ENCODE results near the gene MYO15B.

MYO15B gene

DNA sequence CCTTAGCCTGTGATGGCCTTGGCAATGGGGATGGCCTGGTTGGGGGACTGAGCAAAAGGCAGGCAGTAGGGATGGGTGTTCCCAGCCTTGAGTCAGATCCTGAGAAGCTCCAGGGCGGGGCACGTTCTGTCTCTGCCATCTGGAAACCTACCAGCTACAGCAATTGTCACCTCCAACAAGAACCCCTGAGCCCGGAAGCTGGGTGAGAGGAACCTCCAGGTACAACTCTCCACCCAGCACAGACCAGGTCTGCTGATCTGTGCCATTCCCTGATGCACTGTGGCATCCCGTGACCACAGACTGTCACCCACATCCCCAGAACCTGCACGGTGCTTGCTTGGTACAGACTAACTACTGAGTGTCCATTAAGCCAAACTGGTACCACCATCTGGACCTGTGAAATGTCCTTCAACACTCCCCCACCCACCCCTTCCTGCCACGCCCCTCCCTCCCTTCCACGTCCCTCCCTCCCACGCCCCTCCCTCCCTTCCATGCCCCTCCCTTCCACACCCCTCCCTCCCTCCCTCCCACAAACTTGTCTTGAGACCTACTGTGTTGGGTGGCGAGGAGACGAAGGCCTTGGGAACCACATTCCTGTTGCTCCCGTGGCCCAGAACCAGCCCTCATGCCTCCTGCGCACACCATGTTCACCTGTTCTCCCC is 16.6 kb downstream of the MYO15B start:
- no peak for DNase-seq

DNA sequence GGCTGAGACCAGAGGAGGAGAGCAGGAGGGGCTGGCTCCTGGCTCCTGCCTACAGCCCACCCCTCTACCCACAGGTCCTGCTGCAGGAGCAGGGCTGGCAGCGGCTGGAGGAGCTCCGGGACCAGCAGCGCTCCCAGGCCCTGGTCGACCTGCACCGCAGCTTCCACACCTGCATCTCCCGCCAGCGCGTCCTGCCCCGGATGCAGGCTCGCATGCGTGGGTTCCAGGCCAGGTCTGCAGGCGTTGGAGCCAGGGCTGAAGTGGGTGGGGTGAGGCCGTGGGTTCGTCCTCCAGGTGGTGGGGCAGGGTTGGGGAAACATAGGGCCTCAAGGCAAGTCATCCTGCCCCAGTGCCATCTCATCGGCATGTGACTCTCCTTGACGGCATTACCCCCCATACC is 18.2 kb downstream of the MYO15B start:
- DNase-seq: no peak

DNA sequence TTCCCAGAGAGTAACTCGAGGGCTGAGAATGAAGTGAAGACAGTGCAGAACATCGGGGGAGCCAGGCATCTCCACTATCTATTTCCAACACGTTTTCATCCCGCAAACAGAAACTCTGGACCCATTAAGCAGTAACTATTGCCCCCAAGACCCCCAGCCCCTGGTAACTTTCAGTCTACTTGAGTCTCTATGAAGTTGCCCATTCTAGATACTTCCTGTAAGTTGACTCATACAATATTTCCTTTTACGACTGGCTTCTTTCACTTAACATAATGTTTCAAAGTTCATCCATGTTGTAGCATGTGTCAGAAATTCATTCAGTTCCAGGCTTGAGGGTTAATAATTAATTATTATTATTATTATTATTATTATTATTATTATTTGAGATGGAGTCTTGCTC is 19.5 kb downstream of the MYO15B start:
- no peak for DNase-seq

DNA sequence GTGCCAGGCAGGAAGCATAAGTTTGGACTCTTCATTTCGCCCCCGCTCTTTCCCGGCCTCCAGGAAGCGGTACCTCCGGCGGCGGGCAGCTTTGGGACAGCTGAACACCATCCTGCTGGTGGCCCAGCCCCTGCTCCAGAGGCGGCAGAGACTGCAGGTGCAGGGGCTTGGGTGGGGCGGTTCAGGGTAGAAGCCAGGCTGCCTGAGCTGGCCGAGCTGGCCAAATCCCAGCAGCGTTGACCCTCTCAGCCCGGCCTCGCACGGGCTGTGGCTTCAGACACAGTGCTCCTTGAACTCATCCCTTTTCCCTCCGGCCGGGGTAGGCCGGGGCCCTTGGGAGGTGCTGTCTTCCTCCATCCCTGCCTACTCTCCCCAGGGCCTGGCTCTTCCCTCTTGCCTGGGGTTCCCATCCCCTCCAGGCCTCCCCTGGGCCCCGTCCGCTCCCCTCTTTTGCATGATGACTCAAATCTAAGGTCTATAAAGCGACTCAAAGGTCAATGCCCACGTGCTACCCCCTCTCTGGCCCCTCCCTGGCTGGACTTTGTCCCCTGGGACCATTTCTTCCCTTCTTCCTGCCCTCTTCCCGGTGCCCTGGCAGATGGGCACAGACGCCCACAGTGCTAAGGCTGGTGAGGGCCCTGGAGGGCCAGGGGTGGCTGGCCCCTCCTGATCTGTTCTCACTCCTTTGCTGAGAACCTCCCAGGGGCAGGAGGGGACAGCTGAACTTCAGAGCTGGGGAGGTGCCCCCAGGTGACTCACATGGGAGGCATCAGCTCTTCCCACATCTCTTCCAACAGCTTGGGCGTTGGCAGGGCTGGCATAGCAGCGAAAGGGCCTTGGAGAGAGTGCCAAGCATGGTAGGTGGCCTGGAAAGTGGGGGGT is 22.7 kb downstream of the MYO15B start:
- no peak for DNase-seq

DNA sequence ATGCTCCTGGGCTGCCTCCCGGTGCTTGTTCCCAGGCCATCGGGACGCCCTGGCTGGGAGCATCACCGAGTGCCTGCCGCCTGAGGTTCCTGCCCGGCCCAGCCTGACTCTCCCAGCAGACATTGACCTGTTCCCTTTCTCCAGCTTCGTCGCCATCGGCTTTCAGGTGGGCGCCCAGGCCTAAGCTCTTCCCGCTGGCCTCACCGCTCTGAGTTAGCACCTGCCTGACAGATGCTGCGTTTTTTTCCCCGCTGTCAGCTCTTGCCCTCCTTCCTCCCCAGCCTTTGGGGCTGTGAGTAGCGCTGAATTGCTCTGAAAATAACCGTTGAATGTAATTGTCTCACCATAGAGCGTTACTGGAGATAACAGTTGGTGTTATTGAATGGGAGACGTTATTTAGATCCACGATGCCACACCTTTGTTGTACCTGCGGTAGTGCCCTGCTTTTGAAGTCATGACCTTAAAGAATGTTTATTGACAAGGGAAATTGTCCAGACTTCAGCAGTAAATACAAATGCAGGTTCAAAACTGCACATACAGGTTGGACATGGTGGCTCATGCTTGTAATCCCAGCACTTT is 24.3 kb downstream of the MYO15B start:
- DNase-seq: no peak

- DNase-seq: no peak
These were observed 25.5 kb downstream of the MYO15B start for GRCh38 chr17:75612906-75613626.

DNA sequence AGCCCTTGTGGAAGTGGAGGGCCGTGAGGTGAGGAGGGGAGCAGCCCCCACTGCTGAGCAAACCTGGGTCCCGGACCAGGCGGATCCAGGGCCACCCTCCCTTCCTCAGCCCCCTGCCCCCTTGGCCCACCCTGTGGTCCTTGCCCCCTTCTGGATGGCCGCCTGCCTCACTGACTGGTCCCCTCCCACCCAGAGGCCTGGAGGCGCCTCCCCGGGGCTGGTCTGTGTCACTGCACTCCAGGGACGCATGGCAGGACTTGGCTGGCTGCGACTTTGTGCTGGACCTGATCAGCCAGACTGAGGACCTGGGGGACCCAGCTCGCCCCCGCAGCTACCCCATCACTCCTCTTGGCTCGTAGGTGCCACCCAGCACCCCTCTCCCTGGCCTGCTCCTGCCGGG is 26.4 kb downstream of the MYO15B start:
- no peak for DNase-seq

DNA sequence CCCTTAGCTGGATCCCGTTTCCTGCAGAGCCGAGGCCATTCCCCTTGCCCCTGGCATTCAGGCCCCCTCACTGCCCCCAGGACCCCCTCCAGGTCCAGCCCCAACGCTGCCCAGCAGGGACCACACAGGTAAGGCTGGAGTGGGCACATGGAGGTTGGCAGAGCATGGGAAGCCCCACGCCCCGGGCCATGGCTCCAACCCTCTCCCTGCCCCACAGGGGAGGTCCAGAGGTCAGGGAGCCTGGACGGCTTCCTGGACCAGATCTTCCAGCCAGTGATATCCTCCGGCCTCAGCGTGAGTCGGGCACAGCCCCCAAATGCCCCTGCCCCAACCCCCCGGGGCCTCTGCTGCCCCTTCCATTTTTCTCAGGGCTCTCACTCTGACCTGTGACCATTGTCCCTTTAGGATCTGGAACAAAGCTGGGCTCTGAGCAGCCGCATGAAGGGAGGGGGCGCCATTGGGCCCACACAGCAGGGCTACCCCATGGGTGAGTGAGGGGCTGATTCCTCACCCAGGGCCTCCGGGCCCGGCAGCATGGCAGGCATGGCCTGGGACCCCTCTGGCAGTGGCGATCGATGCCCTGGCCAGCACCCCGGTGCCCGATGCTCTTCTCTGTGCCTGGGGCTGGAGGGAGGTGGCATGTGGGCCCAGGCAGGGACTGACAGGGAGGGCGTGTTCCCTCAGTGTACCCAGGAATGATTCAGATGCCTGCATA is 27.1 kb downstream of the MYO15B start:
- no peak for DNase-seq

DNA sequence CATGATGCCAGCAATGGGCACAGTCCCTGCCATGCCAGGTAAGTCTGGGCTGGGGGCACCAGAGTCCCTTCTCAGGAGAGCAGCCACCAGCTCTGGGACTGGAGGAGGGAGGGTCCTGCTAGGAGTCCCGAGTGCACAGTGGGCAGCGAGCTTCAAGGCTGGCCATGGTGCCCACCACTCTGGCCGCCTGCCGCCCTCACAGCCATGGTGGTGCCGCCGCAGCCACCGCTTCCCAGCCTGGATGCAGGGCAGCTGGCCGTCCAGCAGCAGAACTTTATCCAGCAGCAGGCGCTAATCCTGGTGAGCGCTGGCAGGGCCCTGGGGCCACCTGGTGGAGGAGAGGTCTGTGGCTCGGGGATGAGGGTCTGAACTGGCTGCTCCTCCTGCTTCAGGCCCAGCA is 27.7 kb downstream of the MYO15B start:
- DNase-seq: no peak

GRCh38 chr17:75616521-75617122 is 29.0 kb downstream of the MYO15B start:
- no peak for DNase-seq

DNA sequence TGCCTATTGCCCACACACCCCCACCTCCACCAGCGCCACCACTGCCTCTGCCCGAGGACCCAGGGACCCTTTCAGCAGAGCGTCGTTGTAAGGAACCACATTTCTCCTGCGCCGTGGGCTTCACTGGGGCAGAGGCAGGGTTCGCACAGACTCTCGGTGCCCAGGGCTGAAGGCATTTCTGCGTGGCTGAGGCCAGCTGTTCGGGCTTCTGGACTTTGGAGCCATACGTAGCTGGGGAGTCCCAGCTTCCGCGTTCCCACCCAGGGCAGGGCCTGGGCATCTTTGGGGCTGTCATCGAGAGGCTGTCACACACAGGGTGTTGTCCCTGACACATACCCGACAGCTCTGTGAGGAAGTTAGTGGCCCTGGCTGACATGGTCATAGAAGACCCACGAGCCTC is 29.6 kb downstream of the MYO15B start:
- DNase-seq: no peak

GRCh38 chr17:75617675-75618074 is 30.1 kb downstream of the MYO15B start:
- DNase-seq: no peak

DNA sequence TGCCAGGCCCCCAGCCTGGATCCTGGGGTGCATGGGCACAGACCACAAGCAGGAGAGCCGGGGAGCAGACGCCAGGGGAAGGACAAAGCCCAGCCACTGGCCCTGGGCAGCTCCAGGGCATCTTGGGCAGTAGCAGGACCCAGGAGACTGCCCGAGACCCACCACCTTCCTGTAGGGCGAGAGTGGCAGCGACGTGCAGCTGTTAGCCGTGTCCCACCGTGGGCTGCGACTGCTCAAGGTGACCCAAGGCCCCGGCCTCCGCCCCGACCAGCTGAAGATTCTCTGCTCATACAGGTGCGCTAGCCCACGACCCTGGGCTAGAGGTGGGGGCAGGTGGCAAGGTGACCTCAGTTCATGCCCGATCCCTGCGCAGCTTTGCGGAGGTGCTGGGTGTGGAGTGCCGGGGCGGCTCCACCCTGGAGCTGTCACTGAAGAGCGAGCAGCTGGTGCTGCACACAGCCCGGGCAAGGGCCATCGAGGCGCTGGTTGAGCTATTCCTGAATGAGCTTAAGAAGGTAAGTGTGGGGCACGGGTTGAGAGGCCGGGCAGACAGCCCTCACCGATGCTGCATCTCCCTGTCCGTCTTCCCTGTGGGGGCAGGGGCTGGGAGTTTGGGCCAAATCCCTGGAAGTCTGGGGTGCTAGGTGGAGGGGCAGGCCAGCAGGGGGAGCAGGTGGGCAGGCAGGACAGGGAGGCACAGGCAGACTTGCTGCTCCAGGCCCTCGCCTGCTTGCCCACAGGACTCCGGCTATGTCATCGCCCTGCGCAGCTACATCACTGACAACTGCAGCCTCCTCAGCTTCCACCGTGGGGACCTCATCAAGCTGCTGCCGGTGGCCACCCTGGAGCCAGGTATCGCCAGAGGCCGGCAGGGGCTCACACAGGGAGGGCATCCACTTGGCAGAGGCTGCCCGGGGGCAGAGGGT is 32.2 kb downstream of the MYO15B start:
- DNase-seq: no peak

DNA sequence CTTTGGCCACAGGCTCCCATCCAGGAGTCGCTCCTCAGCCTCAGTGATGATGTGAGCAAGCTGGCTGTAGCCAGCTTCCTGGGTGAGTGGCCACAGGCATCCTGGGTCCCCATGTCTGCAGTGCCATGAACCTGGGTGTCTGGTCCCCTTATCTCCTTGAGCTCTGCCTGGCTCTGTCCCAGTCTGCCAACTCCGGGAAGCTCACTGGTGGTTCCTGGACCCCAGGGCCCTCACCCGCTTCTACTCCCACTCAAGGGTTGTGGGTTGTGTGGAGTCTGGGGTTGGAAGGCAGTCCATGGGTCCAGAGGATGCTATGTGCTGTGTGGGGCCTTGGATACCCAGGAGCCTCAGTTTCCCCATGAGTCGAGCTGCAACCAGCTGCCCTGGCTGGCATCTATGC is 33.9 kb downstream of the MYO15B start:
- no peak for DNase-seq

DNA sequence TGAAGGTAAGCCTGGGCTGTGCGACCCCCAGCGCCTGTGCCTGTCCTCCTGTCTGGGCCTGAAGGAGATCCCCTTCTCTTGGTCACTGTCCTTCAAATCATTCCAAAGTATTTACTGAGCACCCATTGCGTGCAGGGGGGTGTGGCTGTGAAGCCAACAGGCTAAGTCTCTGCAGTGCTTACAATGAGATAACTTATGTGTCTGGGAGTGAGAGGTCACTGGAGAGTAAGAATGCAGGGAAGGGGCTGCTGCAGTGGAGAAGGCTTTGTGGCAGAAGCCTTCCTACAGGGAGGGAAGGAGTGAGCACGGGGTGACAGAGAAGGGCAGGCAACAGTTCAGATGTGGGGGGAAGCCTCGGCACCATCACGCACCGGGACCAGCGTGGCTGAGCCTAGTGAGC is 34.5 kb downstream of the MYO15B start:
- DNase-seq: no peak

GRCh38 chr17:75622771-75623273 is 35.2 kb downstream of the MYO15B start:
- DNase-seq: no peak

DNA sequence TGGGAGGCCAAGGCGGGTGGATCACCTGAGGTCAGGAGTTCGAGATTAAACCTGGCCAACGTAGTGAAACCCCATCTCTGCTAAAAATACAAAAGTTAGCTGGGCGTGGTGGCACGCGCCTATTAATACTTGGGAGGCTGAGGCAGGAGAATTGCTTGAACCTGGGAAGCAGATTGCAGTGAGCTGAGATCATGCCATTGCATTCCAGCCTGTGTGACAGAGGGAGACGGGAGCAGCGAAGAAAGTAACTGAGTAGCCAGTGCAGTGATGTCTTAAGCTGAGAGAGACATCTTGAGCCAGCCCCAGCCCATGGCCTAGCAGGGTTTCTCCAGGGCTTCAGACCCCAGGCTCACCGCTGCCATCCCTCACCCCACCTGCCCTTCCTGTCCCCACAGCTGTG is 35.8 kb downstream of the MYO15B start:
- no peak for DNase-seq

DNA sequence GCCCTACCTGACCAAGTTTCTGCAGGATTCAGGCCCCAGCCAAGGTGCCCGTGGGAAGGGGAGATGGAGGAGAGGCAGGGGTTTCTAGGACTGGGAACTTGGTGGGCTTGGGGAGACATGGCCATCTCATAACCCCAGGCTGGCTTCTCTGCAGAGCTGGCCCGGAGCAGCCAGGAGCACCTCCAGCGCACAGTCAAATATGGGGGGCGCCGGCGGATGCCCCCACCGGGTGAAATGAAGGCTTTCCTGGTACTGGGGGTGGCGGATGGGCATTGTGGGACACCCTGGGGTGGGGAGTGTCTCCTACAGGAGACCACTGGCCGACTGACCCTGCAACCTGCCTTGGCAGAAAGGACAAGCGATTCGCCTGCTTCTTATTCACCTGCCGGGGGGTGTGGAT is 36.4 kb downstream of the MYO15B start:
- no peak for DNase-seq

- DNase-seq: no peak
These were observed 37.2 kb downstream of the MYO15B start for GRCh38 chr17:75624714-75625345.

DNA sequence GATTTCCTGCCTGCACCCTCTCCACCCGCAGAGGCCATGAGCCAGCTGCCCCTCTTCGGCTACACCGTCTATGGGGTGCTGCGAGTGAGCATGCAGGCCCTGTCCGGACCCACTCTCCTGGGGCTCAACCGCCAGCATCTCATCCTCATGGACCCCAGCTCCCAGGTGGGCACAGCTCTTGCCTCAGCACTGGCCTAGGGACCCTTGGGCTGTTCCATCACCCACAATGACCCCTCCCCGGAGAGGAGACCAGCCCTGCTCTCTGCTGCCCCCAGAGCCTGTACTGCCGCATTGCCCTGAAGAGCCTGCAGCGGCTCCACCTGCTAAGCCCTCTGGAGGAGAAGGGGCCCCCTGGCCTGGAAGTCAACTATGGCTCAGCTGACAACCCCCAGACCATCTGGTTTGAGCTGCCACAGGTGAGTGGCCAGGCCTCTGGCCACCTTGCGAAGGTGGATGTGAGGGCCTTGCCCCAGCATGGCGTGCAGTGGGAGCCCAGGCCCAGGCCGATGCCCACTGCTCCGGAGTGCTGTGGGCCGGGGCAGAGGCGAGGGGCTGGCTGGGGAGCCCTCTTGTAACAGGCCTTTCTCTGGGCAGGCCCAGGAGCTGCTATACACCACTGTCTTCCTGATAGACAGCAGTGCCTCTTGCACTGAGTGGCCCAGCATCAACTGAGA is 38.4 kb downstream of the MYO15B start:
- DNase-seq: no peak
